ENCODE results near the gene NACC1.

The NACC1 gene

GRCh38 chr19:13099073-13099999 lies 18.7 kb upstream of the NACC1 start:
- TF ChIP-seq CTCF (IDR thresholded peaks at IDR 0.05; ENCODE audit: borderline replicate concordance, extremely low read depth, low read length, poor library complexity, severe bottlenecking) (no peak), EZH2 (IDR thresholded peaks at IDR 0.05; ENCODE audit: borderline replicate concordance, low read depth, low read length, severe bottlenecking) (no peak)
- H3K4me2 ChIP-seq (ENCODE audit: insufficient read depth, low read length), result peak overlapping the region; percentile 76
- peak overlapping the region; percentile 90 for H3K27ac ChIP-seq (ENCODE audit: low read length)
- no peaks in the 10 kb centered on the region for H3K79me2 ChIP-seq (ENCODE audit: insufficient read depth, low read length)
- DNase-seq (peak; percentile 84), ATAC-seq (ENCODE audit: insufficient read depth, low read depth) (peak; percentile 85)
- H3K4me1 ChIP-seq (ENCODE audit: insufficient read depth, low read length), result peaks cover 36% of the 10 kb centered on the region
- H2AFZ ChIP-seq (ENCODE audit: low read depth, low read length), result peak overlapping the region; percentile 85
- H3K9me3 ChIP-seq (ENCODE audit: insufficient read depth, low read length, severe bottlenecking), result no peaks in the 10 kb centered on the region
- no peaks in the 10 kb centered on the region for H4K20me1 ChIP-seq (ENCODE audit: insufficient read depth, low read length)
- peak overlapping the region; percentile 16 to 59; a peak in 3 of 4 replicates for H3K4me3 ChIP-seq (ENCODE audit: low read depth in 1 of 2, low read length in 2 of 2)
- H3K27me3 ChIP-seq (ENCODE audit: insufficient read depth, low read length, poor library complexity), result peaks cover 9% of the 10 kb centered on the region
- peak overlapping the region; percentile 72 for H3K9ac ChIP-seq (ENCODE audit: low read depth, low read length)
- no peaks in the 10 kb centered on the region for H3K36me3 ChIP-seq (ENCODE audit: insufficient read depth, low read length)

GRCh38 chr19:13100031-13100588 lies 18.0 kb upstream of the NACC1 start:
- peak overlapping the region in 1 of 2 experiments; percentile 59; a peak in 2 of 4 replicates for H3K4me3 ChIP-seq (ENCODE audit: low read depth in 1 of 2, low read length in 2 of 2)
- peak overlapping the region; percentile 76 for H3K4me2 ChIP-seq (ENCODE audit: insufficient read depth, low read length)
- H3K27ac ChIP-seq (ENCODE audit: low read length), result peak overlapping the region; percentile 90

GRCh38 chr19:13100841-13101589 lies 17.0 kb upstream of the NACC1 start:
- no peak for DNase-seq
- peaks cover 9% of the 10 kb centered on the region for H3K27me3 ChIP-seq (ENCODE audit: insufficient read depth, low read length, poor library complexity)
- H3K4me1 ChIP-seq (ENCODE audit: insufficient read depth, low read length), result peaks cover 36% of the 10 kb centered on the region
- H3K4me3 ChIP-seq (ENCODE audit: low read depth in 1 of 2, low read length in 2 of 2), result no peak overlapping the region
- ATAC-seq (ENCODE audit: insufficient read depth, low read depth), result no peak
- no peaks in the 10 kb centered on the region for H4K20me1 ChIP-seq (ENCODE audit: insufficient read depth, low read length)
- H3K27ac ChIP-seq (ENCODE audit: low read length), result no peak overlapping the region
- TF ChIP-seq EZH2 (IDR thresholded peaks at IDR 0.05; ENCODE audit: borderline replicate concordance, low read depth, low read length, severe bottlenecking) (no peak), CTCF (IDR thresholded peaks at IDR 0.05; ENCODE audit: borderline replicate concordance, extremely low read depth, low read length, poor library complexity, severe bottlenecking) (peak; percentile 19)
- H3K36me3 ChIP-seq (ENCODE audit: insufficient read depth, low read length), result no peaks in the 10 kb centered on the region; the same call in 1 of the 2 replicates
- H3K79me2 ChIP-seq (ENCODE audit: insufficient read depth, low read length), result no peaks in the 10 kb centered on the region
- H3K9me3 ChIP-seq (ENCODE audit: insufficient read depth, low read length, severe bottlenecking), result no peaks in the 10 kb centered on the region
- H2AFZ ChIP-seq (ENCODE audit: low read depth, low read length), result no peak overlapping the region
- no peak overlapping the region for H3K4me2 ChIP-seq (ENCODE audit: insufficient read depth, low read length)
- no peak overlapping the region for H3K9ac ChIP-seq (ENCODE audit: low read depth, low read length)

More at GRCh38 chr19:13100031-13100588, 18.0 kb upstream of the NACC1 start:
- Histone ChIP-seq H3K79me2 (ENCODE audit: insufficient read depth, low read length) (no peaks in the 10 kb centered on the region), H3K9me3 (ENCODE audit: insufficient read depth, low read length, severe bottlenecking) (no peaks in the 10 kb centered on the region), H3K36me3 (ENCODE audit: insufficient read depth, low read length) (no peaks in the 10 kb centered on the region; the same call in 1 of the 2 replicates), H3K27me3 (ENCODE audit: insufficient read depth, low read length, poor library complexity) (peaks cover 9% of the 10 kb centered on the region), H2AFZ (ENCODE audit: low read depth, low read length) (peak overlapping the region; percentile 85), H3K9ac (ENCODE audit: low read depth, low read length) (peak overlapping the region; percentile 72), H3K4me1 (ENCODE audit: insufficient read depth, low read length) (peaks cover 36% of the 10 kb centered on the region), H4K20me1 (ENCODE audit: insufficient read depth, low read length) (no peaks in the 10 kb centered on the region)
- DNase-seq (peak; percentile 69), ATAC-seq (ENCODE audit: insufficient read depth, low read depth) (peak; percentile 36)
- TF ChIP-seq EZH2 (IDR thresholded peaks at IDR 0.05; ENCODE audit: borderline replicate concordance, low read depth, low read length, severe bottlenecking) (no peak), CTCF (IDR thresholded peaks at IDR 0.05; ENCODE audit: borderline replicate concordance, extremely low read depth, low read length, poor library complexity, severe bottlenecking) (no peak)

Measured in DND-41 (cell line).